ENCODE data around the gene SLC4A1. TPM values are rescaled to one million over a fixed set of nuclear protein-coding genes. Genes with fewer than 3 reads are reported as not detected.

Gene SLC4A1
- total and polyA plus RNA-seq, 8 donors, result 0.58 to 22.7 (median 10.4) TPM

- peaks cover 8 to 54% of the 10 kb centered on the region in 2 donors for H3K4me1 ChIP-seq
- intact Hi-C loops (cut with DNase I), result no loop called here
- no peak overlapping the region for H3K27ac ChIP-seq
- peaks cover 0 to 47% of the 10 kb centered on the region in 2 donors for H3K36me3 ChIP-seq
- ATAC-seq (no peak), DNase-seq (no peak)
- no peak overlapping the region for H3K4me3 ChIP-seq
- TF ChIP-seq CTCF (IDR thresholded peaks at IDR 0.05), result no peak
- H3K9me3 ChIP-seq, result no peaks in the 10 kb centered on the region
- no peaks in the 10 kb centered on the region for H3K27me3 ChIP-seq
Measured at GRCh38 chr17:44205962-44206824, 61.7 kb downstream of the SLC4A1 start.

GRCh38 chr17:44204441-44204882, 63.5 kb downstream of the SLC4A1 start:
- no peak for ATAC-seq
- intact Hi-C loops (cut with DNase I), result no loop called here
- no peak for TF ChIP-seq CTCF (IDR thresholded peaks at IDR 0.05)
- Histone ChIP-seq H3K4me3 (no peak overlapping the region), H3K9me3 (no peaks in the 10 kb centered on the region), H3K27ac (peak overlapping the region in 1 of 2 donors; percentile 61), H3K4me1 (peaks cover 0 to 43% of the 10 kb centered on the region in 2 donors), H3K27me3 (no peaks in the 10 kb centered on the region), H3K36me3 (peaks cover 0 to 31% of the 10 kb centered on the region in 2 donors)
- DNase-seq, result no peak

GRCh38 chr17:44203731-44204440, 64.0 kb downstream of the SLC4A1 start:
- no peaks in the 10 kb centered on the region for H3K27me3 ChIP-seq
- DNase-seq, result peak in 1 of 4 donors; percentile 51
- H3K27ac ChIP-seq, result peak overlapping the region in 1 of 2 donors; percentile 61
- no peak overlapping the region for H3K4me3 ChIP-seq
- intact Hi-C loops (cut with DNase I), result no loop called here
- peak; percentile 47 to 55 for TF ChIP-seq CTCF (IDR thresholded peaks at IDR 0.05)
- H3K36me3 ChIP-seq, result peaks cover 0 to 25% of the 10 kb centered on the region in 2 donors
- ATAC-seq, result no peak
- H3K4me1 ChIP-seq, result peaks cover 0 to 38% of the 10 kb centered on the region in 2 donors
- no peaks in the 10 kb centered on the region for H3K9me3 ChIP-seq

GRCh38 chr17:44202756-44203155, 65.2 kb downstream of the SLC4A1 start:
- no peak for ATAC-seq

More at GRCh38 chr17:44202756-44203155, 65.2 kb downstream of the SLC4A1 start:
- Histone ChIP-seq H3K4me1 (peaks cover 5 to 41% of the 10 kb centered on the region in 2 donors), H3K4me3 (no peak overlapping the region), H3K27ac (peak overlapping the region in 1 of 2 donors; percentile 61), H3K36me3 (peaks cover 0 to 14% of the 10 kb centered on the region in 2 donors), H3K9me3 (no peaks in the 10 kb centered on the region), H3K27me3 (no peaks in the 10 kb centered on the region)
- TF ChIP-seq CTCF (IDR thresholded peaks at IDR 0.05), result no peak
- no peak for DNase-seq
- intact Hi-C loops (cut with DNase I), result no loop called here
